Aorta (tissue), 5 donors: ENCODE measurements around the gene CATSPER3. TPM values are rescaled to one million over a fixed set of nuclear protein-coding genes. Genes with fewer than 3 reads are reported as not detected.

Experiments used
- ATAC-seq: fragments of 200-7000 bp; cut with Tn5 transposase; one replicate; pipeline ENCODE4 v1.9.1; 2022; ENCODE audit warnings: moderate library complexity; ENCODE audit not compliant: low FRiP score
- DNase-seq, 2 donors: peaks; one replicate each; pipeline ENCODE4 v3.0.0-alpha.2; 2020
- H3K27ac ChIP-seq, 2 donors: one replicate each; pipeline ENCODE4 v1.5.1; 2013; ENCODE audit warnings: low read length in 2 of 2, mild to moderate bottlenecking in 2 of 2, moderate library complexity in 2 of 2, control low read depth in 1 of 2, inconsistent platforms in 1 of 2, low read depth in 1 of 2
- H3K27me3 ChIP-seq, 2 donors: one replicate each; pipeline ENCODE4 v1.6.1; 2013; ENCODE audit warnings: control low read depth in 1 of 2, low read length in 1 of 2, mild to moderate bottlenecking in 1 of 2, moderate library complexity in 1 of 2; ENCODE audit not compliant: insufficient read depth in 2 of 2, control insufficient read depth in 1 of 2
- H3K36me3 ChIP-seq, 2 donors: one replicate each; pipeline ENCODE4 v1.6.1; 2013; ENCODE audit warnings: control low read depth in 1 of 2, low read length in 1 of 2, mild to moderate bottlenecking in 1 of 2; ENCODE audit not compliant: insufficient read depth in 2 of 2, control insufficient read depth in 1 of 2
- H3K4me1 ChIP-seq, 2 donors: one replicate each; pipeline ENCODE4 v1.6.1; 2013; ENCODE audit warnings: low read length in 2 of 2, control low read depth in 1 of 2, mild to moderate bottlenecking in 1 of 2, moderate library complexity in 1 of 2; ENCODE audit not compliant: insufficient read depth in 2 of 2, control insufficient read depth in 1 of 2
- H3K4me3 ChIP-seq, 2 donors: one replicate each; pipeline ENCODE4 v1.5.1; 2013; ENCODE audit warnings: low read length in 2 of 2, control low read depth in 1 of 2, mild to moderate bottlenecking in 1 of 2
- H3K9me3 ChIP-seq: one replicate; pipeline ENCODE4 v1.6.1; 2013; ENCODE audit warnings: mild to moderate bottlenecking, low read length; ENCODE audit not compliant: control insufficient read depth
- WGBS, 2 donors: extraction: QIAGEN DNeasy Blood & Tissue Kit; methylation state at CpG; one replicate each; pipeline ENCODE4 v1.1.7; 2013; 5-methylcytosine and 5-hydroxymethylcytosine counted together
- intact Hi-C, 2 donors: fragments of 100-400 bp; cut with DNase I; formaldehyde crosslinking; loops; one replicate each; pipeline versions ENCODE4 v1.14.2 to v1.15.0; 2022
- polyA plus RNA-seq, 2 donors: library from polyadenylated mRNA; stranded (reverse); fragments of 200-250 nt; gene quantifications; one replicate each; pipeline ENCODE4 v1.2.3, GENCODE V29; 2013
- total RNA-seq, 2 donors: library from RNA; stranded (reverse); fragmentation: NEBNext Ultra II Directional; extraction: Animal tissue kit (Norgen Biotek cat#: 25700); gene quantifications; one replicate each; pipeline ENCODE4 v1.2.1, GENCODE V29; 2021
- donor health status: healthy with polysubstance abuse.
- donor health status: Bipolar disorder and iron deficiency.
- donor health status: DM: no; HTN: no; CAD: no.
- donor health status: DM: no; HTN: no; CAD: no.
- donor health status: DM: yes; HTN: yes; CAD: no.

The CATSPER3 gene
- total and polyA plus RNA-seq, 4 donors, result 0.29 to 1.3 (median 0.63) TPM

DNA sequence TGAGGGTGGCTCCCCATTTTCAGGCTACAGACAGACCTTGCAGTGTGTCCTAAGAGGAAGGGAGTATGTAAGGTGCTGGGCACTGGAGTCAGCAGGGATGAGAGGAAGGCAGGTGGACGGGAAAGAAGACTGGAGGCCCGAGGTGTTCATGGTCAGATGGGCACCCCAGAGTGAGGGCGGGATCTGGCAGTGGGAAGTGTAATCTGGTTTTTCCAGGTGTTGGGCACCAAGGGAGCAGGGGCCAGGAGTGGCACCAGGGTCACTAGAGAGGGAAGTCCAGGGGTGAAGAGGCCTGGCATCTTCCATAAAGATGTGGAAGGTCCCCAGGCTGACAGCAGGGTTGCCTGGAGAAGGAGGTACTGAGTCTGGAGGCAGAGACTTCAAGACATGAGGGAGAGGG is 36.7 kb downstream of the CATSPER3 start:
- Histone ChIP-seq H3K4me1 (no peaks in the 10 kb centered on the region), H3K27ac (no peak overlapping the region), H3K4me3 (no peak overlapping the region), H3K9me3 (no peaks in the 10 kb centered on the region), H3K27me3 (no peaks in the 10 kb centered on the region), H3K36me3 (no peaks in the 10 kb centered on the region)
- DNase-seq, result no peak
- ATAC-seq, result no peak
- 90 to 92% methylated on average over 3 of the region's 3 CpGs for WGBS, 2 donors
- intact Hi-C loops, result no loop called here

DNA sequence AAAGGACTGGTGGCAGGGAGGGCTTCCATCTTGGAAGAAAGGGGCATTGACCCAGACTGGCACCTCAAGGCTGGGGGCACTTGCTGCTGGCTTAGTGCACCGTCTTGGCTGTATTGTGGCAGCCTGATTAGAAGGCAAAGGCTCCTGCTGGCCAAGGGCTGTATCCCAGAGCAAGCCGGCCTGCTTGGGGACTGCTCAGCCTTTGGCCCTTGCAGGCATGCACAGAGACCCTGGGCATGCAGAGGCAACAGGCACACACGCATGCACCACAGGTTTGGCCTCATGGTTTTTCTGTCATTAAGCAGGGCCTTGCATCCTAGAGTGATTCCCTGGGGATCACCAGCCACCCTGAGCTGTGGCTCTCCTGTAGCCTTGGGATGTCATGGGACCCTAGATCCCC is 37.4 kb downstream of the CATSPER3 start:
- 82 to 96% methylated on average over 3 of the region's 3 CpGs for WGBS, 2 donors
- Histone ChIP-seq H3K4me3 (no peak overlapping the region), H3K9me3 (no peaks in the 10 kb centered on the region), H3K27ac (no peak overlapping the region), H3K36me3 (no peaks in the 10 kb centered on the region), H3K27me3 (no peaks in the 10 kb centered on the region), H3K4me1 (no peaks in the 10 kb centered on the region)
- DNase-seq (no peak), ATAC-seq (no peak)
- intact Hi-C loops, result no loop called here

DNA sequence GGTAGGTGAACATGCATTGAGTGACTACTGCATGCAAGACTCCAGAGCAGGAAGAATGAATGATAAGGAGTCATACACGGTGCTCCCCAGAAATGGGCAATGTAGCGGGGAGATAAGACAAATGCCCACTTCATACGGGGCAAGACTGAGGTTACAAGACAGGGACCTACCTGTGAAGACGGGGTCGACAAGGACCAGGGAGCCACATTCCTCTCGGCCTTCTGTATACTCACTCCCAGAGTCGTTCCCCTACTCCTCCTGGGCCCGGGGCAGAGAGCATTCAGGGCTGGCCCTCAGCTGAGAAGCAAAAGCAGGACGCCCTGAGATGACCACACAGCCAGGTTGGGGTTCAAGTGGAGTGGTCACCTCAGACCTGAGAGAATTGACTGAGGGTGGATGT is 39.6 kb downstream of the CATSPER3 start:
- intact Hi-C loops, result no loop called here

DNA sequence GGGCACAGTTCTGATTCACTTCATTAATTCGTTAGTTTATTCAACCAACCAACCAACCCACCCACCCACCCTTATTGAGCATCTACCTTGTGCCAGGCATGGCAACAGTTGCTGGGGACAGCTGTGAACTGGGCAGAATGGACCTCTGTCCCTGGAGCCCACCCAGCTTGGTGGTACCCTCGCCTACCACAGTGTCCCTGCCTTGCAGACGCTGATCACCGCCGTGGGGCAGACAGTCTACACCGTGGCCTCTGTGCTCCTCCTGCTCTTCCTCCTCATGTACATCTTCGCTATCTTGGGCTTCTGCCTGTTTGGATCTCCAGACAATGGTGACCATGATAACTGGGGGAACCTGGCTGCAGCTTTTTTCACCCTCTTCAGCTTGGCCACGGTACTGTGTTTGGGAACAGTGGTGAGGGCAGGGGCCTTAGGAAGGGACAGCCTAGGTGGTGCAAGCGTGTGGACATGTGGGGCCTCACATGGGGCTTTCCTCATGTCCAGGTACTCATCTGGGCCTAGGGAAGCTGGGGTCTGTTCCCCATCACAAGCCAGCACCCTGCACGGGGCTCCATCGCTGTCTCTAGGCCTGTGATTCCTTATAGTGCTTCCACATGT is 40.1 kb downstream of the CATSPER3 start:
- H3K36me3 ChIP-seq, result no peaks in the 10 kb centered on the region
- DNase-seq (peak in 1 of 2 donors; percentile 60), ATAC-seq (no peak)
- H3K27me3 ChIP-seq, result no peaks in the 10 kb centered on the region
- intact Hi-C loops, result no loop called here
- no peak overlapping the region for H3K27ac ChIP-seq
- H3K9me3 ChIP-seq, result no peaks in the 10 kb centered on the region
- WGBS, 2 donors, result 82 to 87% methylated on average over 11 of the region's 11 CpGs
- H3K4me1 ChIP-seq, result no peaks in the 10 kb centered on the region
- no peak overlapping the region for H3K4me3 ChIP-seq

More for the DNA sequence above, 39.6 kb downstream of the CATSPER3 start:
- no peaks in the 10 kb centered on the region for H3K27me3 ChIP-seq
- no peaks in the 10 kb centered on the region for H3K4me1 ChIP-seq
- ATAC-seq, result no peak
- H3K36me3 ChIP-seq, result no peaks in the 10 kb centered on the region
- DNase-seq, result peak in 1 of 2 donors; percentile 50
- no peak overlapping the region for H3K4me3 ChIP-seq
- H3K27ac ChIP-seq, result no peak overlapping the region
- WGBS, 2 donors, result 95 to 96% methylated on average over 9 of the region's 9 CpGs
- no peaks in the 10 kb centered on the region for H3K9me3 ChIP-seq

DNA sequence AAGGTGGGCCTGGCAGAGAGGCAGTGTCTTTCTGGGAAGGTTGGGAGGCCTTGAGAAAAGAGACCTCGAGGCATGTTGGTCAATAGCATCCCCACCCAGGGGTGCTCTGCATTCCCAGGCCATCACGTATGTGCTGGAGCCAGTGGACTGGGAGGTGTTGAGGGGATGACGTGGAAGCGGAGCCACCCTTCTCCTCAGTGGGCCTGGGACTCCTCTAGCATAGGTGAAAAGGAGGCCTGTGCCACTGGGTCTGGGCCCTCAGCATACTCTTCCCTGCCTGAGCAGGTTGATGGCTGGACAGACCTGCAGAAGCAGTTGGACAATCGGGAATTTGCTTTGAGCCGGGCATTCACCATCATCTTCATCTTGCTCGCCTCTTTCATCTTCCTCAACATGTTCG is 40.8 kb downstream of the CATSPER3 start:
- Histone ChIP-seq H3K27me3 (no peaks in the 10 kb centered on the region), H3K4me3 (no peak overlapping the region), H3K27ac (no peak overlapping the region), H3K36me3 (no peaks in the 10 kb centered on the region), H3K9me3 (no peaks in the 10 kb centered on the region), H3K4me1 (peaks cover 0 to 2% of the 10 kb centered on the region in 2 donors)
- DNase-seq (peak in 1 of 2 donors; percentile 44), ATAC-seq (no peak)
- WGBS, 2 donors, result 94 to 95% methylated on average over 8 of the region's 8 CpGs
- intact Hi-C loops, result no loop called here

DNA sequence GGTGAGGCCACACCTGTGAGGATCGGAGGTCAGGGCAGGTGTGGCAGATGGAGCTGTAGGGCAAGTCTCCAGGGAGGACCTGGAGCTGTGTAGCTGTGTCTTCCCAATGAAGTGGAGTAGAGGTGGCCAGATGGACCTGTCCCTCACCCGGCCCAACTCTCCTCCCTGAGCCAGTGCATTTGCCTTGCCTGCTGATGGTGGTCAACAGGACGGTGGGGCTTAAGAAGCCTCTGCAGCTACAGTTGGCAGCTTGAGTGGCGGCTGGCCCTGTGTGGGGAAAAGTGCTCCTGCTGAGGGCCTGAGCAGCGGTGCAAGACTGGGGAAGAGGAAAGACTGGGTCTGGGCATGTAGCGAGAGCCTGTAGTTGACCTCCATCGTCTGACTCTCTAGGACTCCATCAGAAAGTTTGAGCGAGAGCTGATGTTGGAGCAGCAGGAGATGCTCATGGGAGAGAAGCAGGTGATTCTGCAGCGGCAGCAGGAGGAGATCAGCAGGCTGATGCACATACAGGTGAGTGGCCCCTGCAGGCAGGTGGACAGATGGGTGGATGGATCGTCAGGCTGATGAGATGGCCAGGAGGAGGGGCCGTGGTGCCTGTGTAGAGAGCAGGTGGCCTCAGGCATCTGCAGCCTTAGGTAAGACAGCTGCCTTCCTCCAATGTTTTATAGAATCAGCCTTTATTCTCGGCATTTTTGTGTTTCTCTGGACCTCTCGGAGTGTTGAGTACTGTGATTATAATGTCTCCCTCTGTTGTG is 41.5 kb downstream of the CATSPER3 start:
- WGBS, 2 donors, result 86 to 96% methylated on average over 12 to 13 of the region's 13 CpGs
- DNase-seq (peak in 1 of 2 donors; percentile 52), ATAC-seq (no peak)
- intact Hi-C loops, result no loop called here
- no peaks in the 10 kb centered on the region for H3K9me3 ChIP-seq
- no peak overlapping the region for H3K4me3 ChIP-seq
- no peaks in the 10 kb centered on the region for H3K36me3 ChIP-seq
- no peaks in the 10 kb centered on the region for H3K27me3 ChIP-seq
- peaks cover 0 to 2% of the 10 kb centered on the region in 2 donors for H3K4me1 ChIP-seq
- H3K27ac ChIP-seq, result no peak overlapping the region

DNA sequence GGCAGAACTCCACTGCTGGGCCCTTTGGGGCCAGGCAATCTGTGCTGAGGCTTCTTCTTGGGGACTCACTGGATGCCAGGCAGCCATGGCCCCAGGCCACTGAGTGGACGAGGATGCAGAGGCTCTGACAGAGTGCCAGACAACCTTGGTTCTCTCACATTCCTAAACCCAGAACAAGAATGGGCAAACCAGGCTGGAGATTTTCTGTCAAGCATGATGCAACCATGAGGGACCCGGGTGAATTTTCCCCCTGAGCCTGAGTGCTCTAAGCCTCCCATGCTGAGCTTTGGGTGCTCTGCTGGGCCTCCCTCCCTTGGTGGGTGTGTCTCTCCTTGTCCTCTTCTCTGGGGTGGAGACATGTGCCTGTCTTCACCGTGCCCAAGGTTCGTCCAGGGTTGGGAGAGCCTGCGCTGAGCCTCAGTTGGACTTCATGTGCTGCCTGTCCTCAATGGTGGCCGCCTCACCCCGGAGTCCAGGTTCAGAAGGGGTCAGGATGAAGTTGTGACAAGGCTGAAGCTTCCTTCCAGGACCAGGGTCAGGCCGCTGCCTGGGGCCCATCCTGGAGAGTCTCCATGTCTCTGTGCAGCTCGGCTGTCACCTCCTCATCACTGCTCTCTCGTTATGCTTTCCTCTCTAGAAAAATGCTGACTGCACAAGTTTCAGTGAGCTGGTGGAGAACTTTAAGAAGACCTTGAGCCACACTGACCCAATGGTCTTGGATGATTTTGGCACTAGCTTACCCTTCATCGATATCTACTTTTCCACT is 42.2 kb downstream of the CATSPER3 start:
- WGBS, 2 donors, result 89% methylated on average over 11 of the region's 11 CpGs
- intact Hi-C loops, result loop anchor here in 1 of 2 donors (10.0 kb wide), 1 partner anchor 185 kb away; no protein-coding TSS in a partner anchor
- no peak for ATAC-seq

DNA sequence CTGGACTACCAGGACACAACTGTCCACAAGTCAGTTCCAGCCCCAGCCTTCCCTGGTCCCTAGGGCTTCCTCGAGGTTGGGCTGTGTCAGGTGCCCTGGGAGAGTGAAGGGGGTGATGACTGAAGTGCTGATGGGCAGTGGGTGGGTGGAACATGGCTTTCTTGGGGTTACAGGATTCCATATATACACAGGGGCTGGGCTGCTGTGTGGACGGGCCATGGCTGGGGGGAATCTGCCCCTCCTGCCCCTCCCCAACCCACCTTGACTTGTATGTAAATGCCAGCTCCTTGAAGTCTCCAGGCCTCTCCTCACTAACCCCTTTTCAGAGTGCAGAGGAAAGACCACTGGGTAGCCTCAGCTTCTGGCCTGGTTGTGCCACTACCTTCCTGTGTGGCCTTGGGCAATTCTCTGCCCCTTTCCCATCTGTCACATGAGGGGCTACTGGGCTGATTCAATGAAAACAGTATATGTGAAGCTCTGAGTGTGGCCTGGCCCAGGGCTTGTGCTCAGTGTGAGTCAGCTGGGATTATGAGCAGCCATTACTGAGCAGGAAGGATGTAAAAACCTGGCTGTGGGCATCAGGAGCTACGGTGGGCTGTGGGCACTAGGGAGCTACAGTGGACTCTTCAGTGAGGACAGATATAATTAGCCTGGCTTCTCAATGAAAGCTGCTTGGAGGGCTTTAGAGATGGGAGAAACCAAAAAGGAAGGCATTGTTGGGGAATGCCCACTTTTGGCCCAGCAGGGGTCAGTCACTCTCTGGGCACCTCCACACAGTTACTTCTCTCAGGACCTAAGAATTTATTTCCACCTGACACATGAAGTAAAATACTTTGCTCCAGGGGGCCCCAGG is 43.0 kb downstream of the CATSPER3 start:
- Histone ChIP-seq H3K27ac (no peak overlapping the region), H3K9me3 (no peaks in the 10 kb centered on the region), H3K27me3 (no peaks in the 10 kb centered on the region), H3K36me3 (no peaks in the 10 kb centered on the region), H3K4me1 (peaks cover 0 to 8% of the 10 kb centered on the region in 2 donors), H3K4me3 (no peak overlapping the region)
- DNase-seq (peak in 1 of 2 donors; percentile 22), ATAC-seq (no peak)
- WGBS, 2 donors, result 92 to 96% methylated on average over 3 of the region's 3 CpGs
- intact Hi-C loops, result loop anchor here in 1 of 2 donors (10.0 kb wide), 1 partner anchor 184 kb away; no protein-coding TSS in a partner anchor

More for the DNA sequence above, 42.2 kb downstream of the CATSPER3 start:
- Histone ChIP-seq H3K36me3 (no peaks in the 10 kb centered on the region), H3K4me1 (peaks cover 0 to 8% of the 10 kb centered on the region in 2 donors), H3K27me3 (no peaks in the 10 kb centered on the region), H3K4me3 (no peak overlapping the region), H3K27ac (no peak overlapping the region), H3K9me3 (no peaks in the 10 kb centered on the region)
- peak in 1 of 2 donors; percentile 64 for DNase-seq
